H1 (cell line): ENCODE data around the gene EPHB6. TPM values are rescaled to one million over a fixed set of nuclear protein-coding genes. Genes with fewer than 3 reads are reported as not detected.

Experiments used
- CTCF ChIA-PET: fragments of 300-600 bp; sonication (Branson Sonifier 250); formaldehyde crosslinking; loops from one replicate; lab custom pipeline; 2021; ENCODE audit not compliant: partially characterized antibody; lab: Charles Lee
- POLR2A ChIA-PET: fragments of 300-600 bp; sonication (Branson Sonifier 250); formaldehyde crosslinking; loops from one replicate; lab custom pipeline; 2021; ENCODE audit warnings: inconsistent platforms; ENCODE audit not compliant: partially characterized antibody; lab: Charles Lee
- DNase-seq, 2 experiments: peaks; one replicate each; pipeline versions ENCODE4 v3.0.0 to v3.0.0-alpha.2; 2010 to 2022; ENCODE audit warnings: low spot score in 2 of 2, low read depth in 1 of 2, mixed read lengths in 1 of 2
- FAIRE-seq: peaks from 2 replicates; lab custom pipeline; 2011; peaks lifted over from hg19 to GRCh38; lab: Jason Lieb, UNC
- H2AFZ ChIP-seq: 2 replicates; pipeline ENCODE4 v1.8.1; 2012; ENCODE audit warnings: low read length, inconsistent platforms
- H2AK5ac ChIP-seq: 2 replicates; pipeline ENCODE4 v1.6.1; 2013; ENCODE audit warnings: low read depth, low read length
- H2BK120ac ChIP-seq: replicated peaks from 2 replicates; pipeline ENCODE3; 2013; ENCODE audit warnings: low read depth, low read length, inconsistent platforms
- H2BK12ac ChIP-seq: 2 replicates; pipeline ENCODE4 v1.6.1; 2013; ENCODE audit warnings: low read depth, low read length
- H2BK15ac ChIP-seq: 2 replicates; pipeline ENCODE4 v1.6.1; 2013; ENCODE audit warnings: low read length
- H2BK20ac ChIP-seq: 2 replicates; pipeline ENCODE4 v1.6.1; 2013; ENCODE audit warnings: low read length
- H2BK5ac ChIP-seq: 2 replicates; pipeline ENCODE4 v1.6.1; 2013; ENCODE audit warnings: low read depth, low read length
- H3K14ac ChIP-seq: 2 replicates; pipeline ENCODE4 v1.6.1; 2013; ENCODE audit warnings: inconsistent platforms; ENCODE audit not compliant: insufficient read length
- H3K18ac ChIP-seq: 2 replicates; pipeline ENCODE4 v1.6.1; 2013; ENCODE audit warnings: low read length; ENCODE audit errors: extremely low read depth
- H3K23ac ChIP-seq: 2 replicates; pipeline ENCODE4 v1.6.1; 2013; ENCODE audit warnings: inconsistent platforms; ENCODE audit not compliant: insufficient read length
- H3K23me2 ChIP-seq: 2 replicates; pipeline ENCODE4 v1.6.1; 2013; ENCODE audit warnings: low read depth, low read length
- H3K27ac ChIP-seq: 2 replicates; pipeline ENCODE4 v1.6.1; 2011; ENCODE audit warnings: low read depth, low read length, inconsistent platforms
- H3K27me3 ChIP-seq, 4 experiments: replicated peaks in 1 of 4; 1 replicate in 1 of 4; 2 replicates in 3 of 4; pipeline versions ENCODE4 v1.6.1 to v1.8.1; 2011 to 2013; ENCODE audit warnings: low read length in 3 of 4, mild to moderate bottlenecking in 3 of 4, inconsistent platforms in 2 of 4, mixed read lengths in 2 of 4, moderate library complexity in 1 of 4; ENCODE audit not compliant: control insufficient read depth in 3 of 4, insufficient read depth in 3 of 4; ENCODE audit errors: extremely low read depth in 1 of 4
- H3K36me3 ChIP-seq, 4 experiments: 2 replicates each; pipeline versions ENCODE4 v1.6.1 to v1.8.1; 2011 to 2013; ENCODE audit warnings: mild to moderate bottlenecking in 4 of 4, low read length in 3 of 4, moderate library complexity in 2 of 4, control low read depth in 1 of 4, inconsistent platforms in 1 of 4; ENCODE audit not compliant: insufficient read depth in 4 of 4, control insufficient read depth in 2 of 4
- H3K4ac ChIP-seq: replicated peaks from 2 replicates; pipeline ENCODE3; 2013; ENCODE audit warnings: low read length, low read depth, mixed read lengths, inconsistent platforms; ENCODE audit not compliant: insufficient read length
- H3K4me1 ChIP-seq, 4 experiments: replicated peaks in 1 of 4; 1 replicate in 1 of 4; 2 replicates in 3 of 4; pipeline versions ENCODE4 v1.6.1 to v1.8.1; 2011 to 2013; ENCODE audit warnings: low read length in 3 of 4, inconsistent platforms in 2 of 4, mixed read lengths in 1 of 4; ENCODE audit not compliant: insufficient read depth in 4 of 4, control insufficient read depth in 3 of 4
- H3K4me2 ChIP-seq, 2 experiments: 2 replicates each; pipeline versions ENCODE4 v1.6.1 to v1.8.1; 2011 to 2013; ENCODE audit warnings: low read depth in 2 of 2, low read length in 2 of 2, control low read depth in 1 of 2, inconsistent platforms in 1 of 2, mild to moderate bottlenecking in 1 of 2; ENCODE audit not compliant: insufficient read depth in 1 of 2
- H3K4me3 ChIP-seq, 4 experiments: fragments of 200-600, 300-600 bp in 1 of 4; sonication (generic), shearing (Covaris generic), sonication (Bioruptor Twin) in 1 of 4; 2 replicates each; pipeline versions ENCODE4 v1.5.1 to v1.8.1; 2011 to 2016; ENCODE audit warnings: low read length in 4 of 4, low read depth in 3 of 4, control low read depth in 2 of 4, inconsistent platforms in 2 of 4, mild to moderate bottlenecking in 2 of 4, mixed read lengths in 1 of 4, moderate library complexity in 1 of 4; ENCODE audit not compliant: insufficient read depth in 2 of 4; ENCODE audit errors: extremely low read depth in 1 of 4
- H3K56ac ChIP-seq: replicated peaks from 2 replicates; pipeline ENCODE3; 2013; ENCODE audit warnings: low read depth, mild to moderate bottlenecking, mixed read lengths, low read length, inconsistent platforms; ENCODE audit not compliant: insufficient read length
- H3K79me1 ChIP-seq: 2 replicates; pipeline ENCODE4 v1.6.1; 2013; ENCODE audit warnings: low read depth, low read length, control low read depth
- H3K79me2 ChIP-seq, 2 experiments: 2 replicates each; pipeline versions ENCODE4 v1.6.1 to v1.8.1; 2012 to 2013; ENCODE audit warnings: low read length in 2 of 2, mild to moderate bottlenecking in 2 of 2, inconsistent platforms in 1 of 2; ENCODE audit not compliant: insufficient read depth in 2 of 2, control insufficient read depth in 1 of 2
- H3K9ac ChIP-seq, 4 experiments: replicated peaks in 1 of 4; 1 replicate in 1 of 4; 2 replicates in 3 of 4; pipeline versions ENCODE4 v1.6.1 to v1.8.1; 2011 to 2013; ENCODE audit warnings: low read depth in 3 of 4, low read length in 3 of 4, control low read depth in 2 of 4, mild to moderate bottlenecking in 2 of 4, moderate library complexity in 2 of 4, inconsistent platforms in 1 of 4; ENCODE audit errors: extremely low read depth in 1 of 4
- H3K9me3 ChIP-seq, 2 experiments: 2 replicates each; pipeline versions ENCODE4 v1.6.1 to v1.8.1; 2012 to 2013; ENCODE audit warnings: mild to moderate bottlenecking in 2 of 2, moderate library complexity in 2 of 2, control low read depth in 1 of 2, inconsistent platforms in 1 of 2, low read depth in 1 of 2, low read length in 1 of 2, mixed read lengths in 1 of 2; ENCODE audit not compliant: insufficient read depth in 2 of 2
- H4K20me1 ChIP-seq, 2 experiments: replicated peaks in 1 of 2; 2 replicates each; pipeline versions ENCODE3 to v1.8.1; 2011 to 2013; ENCODE audit warnings: inconsistent platforms in 2 of 2, low read length in 2 of 2, mild to moderate bottlenecking in 1 of 2; ENCODE audit not compliant: insufficient read depth in 2 of 2, control insufficient read depth in 1 of 2
- H4K5ac ChIP-seq: 2 replicates; pipeline ENCODE4 v1.6.1; 2013; ENCODE audit warnings: low read length, low read depth, mixed read lengths, inconsistent platforms; ENCODE audit not compliant: insufficient read length
- H4K8ac ChIP-seq: 2 replicates; pipeline ENCODE4 v1.8.0; 2013; ENCODE audit warnings: mild to moderate bottlenecking, moderate library complexity, low read length, inconsistent platforms; ENCODE audit not compliant: insufficient read depth; ENCODE audit errors: extremely low read depth
- H4K91ac ChIP-seq: replicated peaks from 2 replicates; pipeline ENCODE3; 2013; ENCODE audit warnings: low read length, mixed read lengths, inconsistent platforms; ENCODE audit not compliant: insufficient read length
- ATF2 ChIP-seq: IDR thresholded peaks from 2 replicates; pipeline ENCODE4 v1.6.1; 2012; ENCODE audit warnings: low read length, inconsistent platforms
- CEBPB ChIP-seq: IDR thresholded peaks from 2 replicates; pipeline ENCODE4 v1.6.1; 2012; ENCODE audit warnings: low read depth, low read length
- CHD1 ChIP-seq: IDR thresholded peaks from 2 replicates; pipeline ENCODE4 v1.6.1; 2012; ENCODE audit warnings: low read depth, low read length, improper control_type of control experiment
- CREB1 ChIP-seq: IDR thresholded peaks from 2 replicates; pipeline ENCODE4 v1.6.1; 2012; ENCODE audit warnings: inconsistent platforms
- EGR1 ChIP-seq: IDR thresholded peaks from 2 replicates; pipeline ENCODE4 v1.6.1; 2011; ENCODE audit warnings: low read depth, low read length, borderline replicate concordance
- GABPA ChIP-seq: IDR thresholded peaks from 2 replicates; pipeline ENCODE4 v1.6.1; 2011; ENCODE audit warnings: mild to moderate bottlenecking, low read length, moderate library complexity, borderline replicate concordance; ENCODE audit not compliant: insufficient read depth
- GTF2F1 ChIP-seq: IDR thresholded peaks from 2 replicates; pipeline ENCODE4 v1.6.1; 2012; ENCODE audit warnings: low read depth, low read length, improper control_type of control experiment, borderline replicate concordance
- HDAC6 ChIP-seq: IDR thresholded peaks from one replicate; pipeline ENCODE4 v1.7.1; 2012; ENCODE audit warnings: low read depth, mild to moderate bottlenecking, inconsistent platforms, low read length, moderate library complexity
- JUN ChIP-seq: IDR thresholded peaks from 2 replicates; pipeline ENCODE4 v1.6.1; 2011; ENCODE audit warnings: low read depth, mild to moderate bottlenecking, improper control_type of control experiment, low read length
- JUND ChIP-seq: IDR thresholded peaks from 2 replicates; pipeline ENCODE4 v1.6.1; 2011; ENCODE audit warnings: mild to moderate bottlenecking, improper control_type of control experiment, low read length
- RNF2 ChIP-seq: fragments of 200-900, 300-1000 bp; sonication (generic); IDR thresholded peaks from 2 replicates; pipeline ENCODE4 v1.7.1; 2016; ENCODE audit warnings: borderline replicate concordance, low read depth, mild to moderate bottlenecking, antibody characterized with exemption, low read length; ENCODE audit not compliant: poor library complexity, severe bottlenecking; ENCODE audit errors: missing control alignments
- SIN3A ChIP-seq, 2 experiments: IDR thresholded peaks in 1 of 2; conservative IDR thresholded peaks in 1 of 2; 2 replicates each; pipeline ENCODE4 v1.6.1; 2011 to 2012; ENCODE audit warnings: low read length in 2 of 2, improper control_type of control experiment in 1 of 2, low read depth in 1 of 2, mild to moderate bottlenecking in 1 of 2
- SIRT6 ChIP-seq: IDR thresholded peaks from one replicate; pipeline ENCODE4 v1.7.1; 2012; ENCODE audit warnings: low read length, inconsistent platforms
- WGBS, 2 experiments: shearing (Covaris generic) in 1 of 2; methylation state at CpG; one replicate each; pipeline versions ENCODE4 v1.1.6 to v1.1.7; 2013 to 2015; ENCODE audit warnings: low lambda C conversion rate in 2 of 2, mixed read lengths in 2 of 2, inconsistent platforms in 1 of 2, low coverage in 1 of 2, missing lambda C conversion rate in 1 of 2; ENCODE audit not compliant: insufficient replicate concordance in 2 of 2, insufficient coverage in 1 of 2, insufficient read length in 1 of 2; ENCODE audit errors: extremely low coverage in 1 of 2, missing lambda C conversion rate in 1 of 2; 5-methylcytosine and 5-hydroxymethylcytosine counted together
- polyA plus RNA-seq, 7 experiments: library from polyadenylated mRNA; depleted of rRNA in 3 of 7; stranded (reverse) in 5 of 7; unstranded in 2 of 7; fragments of >200 nt in 5 of 7; fragments of 200-250 nt in 2 of 7; gene quantifications; 1 replicate in 5 of 7; 2 replicates in 1 of 7; 4 replicates in 1 of 7; pipeline versions ENCODE4 v1.2.1 to v1.2.3, GENCODE V29; 2011 to 2013; ENCODE audit warnings: missing spikeins in 2 of 7, mixed read lengths in 2 of 7
- total RNA-seq: library from RNA; stranded (reverse); fragmentation: NEBNext Ultra II Directional; extraction: Animal tissue kit (Norgen Biotek cat#: 25700); gene quantifications from 2 replicates; pipeline ENCODE4 v1.2.1, GENCODE V29; 2021

The EPHB6 gene
- total and polyA plus RNA-seq, 2 of the 8 experiments (the other 6 are each of a cell fraction or from before 2014, with no cell fraction given), result 19.7 TPM

GRCh38 chr7:142892951-142893350, 38.1 kb downstream of the EPHB6 start:
- H3K18ac ChIP-seq, result no peak overlapping the region
- no peak overlapping the region for H3K4ac ChIP-seq
- H2BK12ac ChIP-seq, result no peak overlapping the region
- FAIRE-seq (no peak), DNase-seq (no peak)
- H3K4me2 ChIP-seq, result no peak overlapping the region
- H4K8ac ChIP-seq, result no peak overlapping the region
- H2BK15ac ChIP-seq, result no peak overlapping the region
- ChIA-PET CTCF (interaction anchor here (0.6 to 8.2 kb wide), 7 partner anchors 12 to 110 kb away, joined by 3 to 69 read pairs (median 4); no protein-coding TSS in a partner anchor), POLR2A (no interaction called here)
- H4K91ac ChIP-seq, result no peak overlapping the region
- H3K79me2 ChIP-seq, result no peaks in the 10 kb centered on the region
- H3K14ac ChIP-seq, result no peak overlapping the region
- H3K79me1 ChIP-seq, result no peaks in the 10 kb centered on the region
- H2BK120ac ChIP-seq, result no peak overlapping the region
- H3K36me3 ChIP-seq, result no peaks in the 10 kb centered on the region
- 85% methylated on average over 5 of the region's 5 CpGs; no CpG with 5 or more reads in 1 of the 2 experiments for WGBS, 2 experiments
- no peak overlapping the region for H2BK20ac ChIP-seq
- H3K9ac ChIP-seq, result no peak overlapping the region
- H2BK5ac ChIP-seq, result no peak overlapping the region
- H3K27ac ChIP-seq, result no peak overlapping the region
- H3K4me1 ChIP-seq, result peaks cover 0 to 2% (median 0%) of the 10 kb centered on the region in 4 experiments; a peak in 1 of 7 replicates
- H4K5ac ChIP-seq, result no peak overlapping the region
- H2AK5ac ChIP-seq, result no peak overlapping the region
- no peaks in the 10 kb centered on the region for H3K27me3 ChIP-seq
- no peak overlapping the region for H3K56ac ChIP-seq
- no peak overlapping the region for H2AFZ ChIP-seq
- H3K9me3 ChIP-seq, result no peaks in the 10 kb centered on the region
- H3K4me3 ChIP-seq, result no peak overlapping the region
- peaks cover 6% of the 10 kb centered on the region; the same call in 1 of the 2 replicates for H3K23me2 ChIP-seq
- no peak overlapping the region for H3K23ac ChIP-seq
- H4K20me1 ChIP-seq, result peaks cover 0 to 7% of the 10 kb centered on the region in 2 experiments
- TF ChIP-seq HDAC6 (no peak), GTF2F1 (no peak), GABPA (no peak), SIN3A (conservative IDR thresholded peaks at IDR 0.05 in 1 of 2, IDR thresholded peaks at IDR 0.05 in 1 of 2; ENCODE audit: low read depth in 1 of 2, low read length in 2 of 2) (no peak), ATF2 (no peak), CEBPB (no peak), EGR1 (no peak), SIRT6 (no peak), JUN (no peak), JUND (no peak), CHD1 (no peak), RNF2 (no peak), CREB1 (no peak)
